Trophoblast cell (in vitro differentiated cells and primary cell): Measurements from ENCODE around the gene DPY19L1.
"Not testable (repeated sequence)": the region's sequence is repeated elsewhere in the genome, so short reads cannot be mapped to it uniquely, and the experiment has no call there.

Source experiments
- DNase-seq, 2 donors: peaks; one replicate each; pipeline ENCODE4 v3.0.0-alpha.2; 2016
- H2AFZ ChIP-seq: 2 replicates; pipeline ENCODE4 v1.6.1; 2013; ENCODE audit warnings: low read length, moderate library complexity, mild to moderate bottlenecking; ENCODE audit not compliant: insufficient read depth, poor library complexity
- H2AK5ac ChIP-seq: 2 replicates; pipeline ENCODE4 v1.6.1; 2013; ENCODE audit warnings: mild to moderate bottlenecking, low read length
- H2BK120ac ChIP-seq: 2 replicates; pipeline ENCODE4 v1.6.1; 2013; ENCODE audit warnings: low read length, mild to moderate bottlenecking, moderate library complexity; ENCODE audit not compliant: insufficient read depth, poor library complexity
- H2BK12ac ChIP-seq: 2 replicates; pipeline ENCODE4 v1.6.1; 2013; ENCODE audit warnings: mild to moderate bottlenecking, low read length, moderate library complexity
- H2BK5ac ChIP-seq: 2 replicates; pipeline ENCODE4 v1.6.1; 2013; ENCODE audit warnings: low read length, low read depth, moderate library complexity, mild to moderate bottlenecking; ENCODE audit not compliant: poor library complexity
- H3K14ac ChIP-seq: 2 replicates; pipeline ENCODE4 v1.6.1; 2013; ENCODE audit warnings: mild to moderate bottlenecking, low read length
- H3K18ac ChIP-seq: 2 replicates; pipeline ENCODE4 v1.6.1; 2013; ENCODE audit warnings: mild to moderate bottlenecking, low read length
- H3K23ac ChIP-seq: 2 replicates; pipeline ENCODE4 v1.6.1; 2013; ENCODE audit warnings: low read length
- H3K27ac ChIP-seq: 2 replicates; pipeline ENCODE4 v1.5.1; 2013; ENCODE audit warnings: low read depth, mild to moderate bottlenecking, inconsistent platforms, low read length, moderate library complexity
- H3K27me3 ChIP-seq: 2 replicates; pipeline ENCODE4 v1.6.1; 2013; ENCODE audit warnings: inconsistent platforms, mild to moderate bottlenecking, low read length, moderate library complexity; ENCODE audit not compliant: insufficient read depth
- H3K36me3 ChIP-seq, 2 experiments: 1 replicate in 1 of 2; 2 replicates in 1 of 2; pipeline ENCODE4 v1.6.1; 2013; ENCODE audit warnings: low read length in 2 of 2, mild to moderate bottlenecking in 2 of 2, moderate library complexity in 1 of 2; ENCODE audit not compliant: insufficient read depth in 2 of 2, control insufficient read depth in 1 of 2
- H3K4ac ChIP-seq: 2 replicates; pipeline ENCODE4 v1.6.1; 2013; ENCODE audit warnings: low read depth, mild to moderate bottlenecking, low read length, moderate library complexity
- H3K4me1 ChIP-seq, 2 experiments: 1 replicate in 1 of 2; 2 replicates in 1 of 2; pipeline ENCODE4 v1.6.1; 2013; ENCODE audit warnings: low read length in 2 of 2, mild to moderate bottlenecking in 2 of 2, moderate library complexity in 1 of 2; ENCODE audit not compliant: insufficient read depth in 2 of 2, control insufficient read depth in 1 of 2
- H3K4me2 ChIP-seq: 2 replicates; pipeline ENCODE4 v1.6.1; 2013; ENCODE audit warnings: inconsistent platforms, mild to moderate bottlenecking, low read length, moderate library complexity
- H3K4me3 ChIP-seq: 2 replicates; pipeline ENCODE4 v1.5.1; 2013; ENCODE audit warnings: mild to moderate bottlenecking, low read depth, low read length, inconsistent platforms
- H3K79me1 ChIP-seq: one replicate; pipeline ENCODE4 v1.6.1; 2013; ENCODE audit warnings: low read length
- H3K79me2 ChIP-seq: 2 replicates; pipeline ENCODE4 v1.6.1; 2013; ENCODE audit warnings: low read length, mild to moderate bottlenecking; ENCODE audit not compliant: control insufficient read depth, insufficient read depth, poor library complexity
- H3K9ac ChIP-seq: 2 replicates; pipeline ENCODE4 v1.6.1; 2013; ENCODE audit warnings: mild to moderate bottlenecking, low read length
- H3K9me3 ChIP-seq: 2 replicates; pipeline ENCODE4 v1.6.1; 2013; ENCODE audit warnings: low read depth, mild to moderate bottlenecking, control low read depth, inconsistent platforms, low read length; ENCODE audit not compliant: insufficient read depth
- H4K12ac ChIP-seq: 2 replicates; pipeline ENCODE4 v1.6.1; 2013; ENCODE audit warnings: low read depth, mild to moderate bottlenecking, low read length, moderate library complexity
- H4K8ac ChIP-seq: 2 replicates; pipeline ENCODE4 v1.6.1; 2013; ENCODE audit warnings: low read depth, mild to moderate bottlenecking, low read length, moderate library complexity
- H4K91ac ChIP-seq: one replicate; pipeline ENCODE4 v1.6.1; 2013; ENCODE audit warnings: low read depth, mild to moderate bottlenecking, low read length, moderate library complexity
- WGBS: extraction: QIAGEN DNeasy Blood & Tissue Kit; methylation state at CpG from one replicate; pipeline ENCODE4 v1.1.7; 2013; ENCODE audit warnings: missing lambda C conversion rate; ENCODE audit not compliant: insufficient read length, insufficient coverage; ENCODE audit errors: extremely low coverage; 5-methylcytosine and 5-hydroxymethylcytosine counted together

The DPY19L1 gene

DNA sequence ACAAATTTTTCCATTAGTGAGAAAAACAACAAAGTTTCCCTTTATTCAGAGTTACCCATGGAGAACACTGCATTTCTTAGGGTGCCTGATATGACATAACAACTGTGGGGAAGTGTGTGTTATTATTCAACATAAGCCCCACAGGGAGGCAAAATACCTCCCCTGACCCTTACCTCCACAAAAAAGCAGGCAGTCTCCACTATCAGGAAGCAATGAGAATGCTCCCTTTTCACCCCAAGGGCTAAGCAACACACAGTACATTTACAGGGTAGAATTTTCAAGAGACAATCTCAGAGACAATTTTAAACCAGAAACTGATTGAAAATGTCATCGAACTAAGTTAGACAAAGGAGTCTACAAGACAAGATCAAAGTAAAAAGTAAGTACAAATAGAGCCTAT, 69.5 kb downstream of the DPY19L1 start:
- H3K27me3 ChIP-seq, H3K36me3 ChIP-seq, H4K8ac ChIP-seq, H2AFZ ChIP-seq, H3K14ac ChIP-seq, H3K18ac ChIP-seq, H3K4me3 ChIP-seq, H2BK5ac ChIP-seq, H3K4ac ChIP-seq, DNase-seq, H3K23ac ChIP-seq, H3K79me1 ChIP-seq, H3K27ac ChIP-seq, H2AK5ac ChIP-seq, H3K79me2 ChIP-seq, H3K9ac ChIP-seq, H2BK12ac ChIP-seq, H4K91ac ChIP-seq, H4K12ac ChIP-seq, H3K4me2 ChIP-seq, H3K9me3 ChIP-seq, H3K4me1 ChIP-seq, H2BK120ac ChIP-seq: not testable (repeated sequence)
- WGBS: no CpG with 5 or more reads among the region's 1 CpG

DNA sequence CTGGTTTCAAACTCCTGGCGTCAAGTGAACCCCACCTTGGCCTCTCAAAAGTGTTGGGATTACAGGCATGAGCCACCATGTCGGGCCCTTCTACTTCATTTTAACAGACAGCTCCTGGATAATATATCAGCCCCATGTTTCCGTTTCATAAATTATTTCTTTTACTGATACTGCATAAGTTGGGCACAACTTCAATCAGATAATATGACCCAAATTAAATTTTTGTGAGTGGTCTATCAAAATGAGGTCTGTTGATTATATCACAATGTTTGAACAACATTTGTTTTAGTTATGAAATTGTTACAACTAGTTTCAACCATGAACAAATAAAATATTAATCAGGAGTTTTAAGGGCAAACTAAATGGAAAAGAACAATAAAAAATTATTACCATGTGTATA, 70.8 kb downstream of the DPY19L1 start:
- H3K27ac ChIP-seq, H4K91ac ChIP-seq, H3K4me3 ChIP-seq, H3K9ac ChIP-seq, DNase-seq, H3K4me1 ChIP-seq, H2BK5ac ChIP-seq, H2BK12ac ChIP-seq, H3K4ac ChIP-seq, H3K79me2 ChIP-seq, H3K18ac ChIP-seq, H4K8ac ChIP-seq, H2AK5ac ChIP-seq, H3K79me1 ChIP-seq, H2AFZ ChIP-seq, H4K12ac ChIP-seq, H3K14ac ChIP-seq, H3K36me3 ChIP-seq, H3K4me2 ChIP-seq, H3K23ac ChIP-seq, H3K9me3 ChIP-seq, H2BK120ac ChIP-seq, H3K27me3 ChIP-seq: not testable (repeated sequence)
- no CpG with 5 or more reads among the region's 3 CpGs for WGBS

DNA sequence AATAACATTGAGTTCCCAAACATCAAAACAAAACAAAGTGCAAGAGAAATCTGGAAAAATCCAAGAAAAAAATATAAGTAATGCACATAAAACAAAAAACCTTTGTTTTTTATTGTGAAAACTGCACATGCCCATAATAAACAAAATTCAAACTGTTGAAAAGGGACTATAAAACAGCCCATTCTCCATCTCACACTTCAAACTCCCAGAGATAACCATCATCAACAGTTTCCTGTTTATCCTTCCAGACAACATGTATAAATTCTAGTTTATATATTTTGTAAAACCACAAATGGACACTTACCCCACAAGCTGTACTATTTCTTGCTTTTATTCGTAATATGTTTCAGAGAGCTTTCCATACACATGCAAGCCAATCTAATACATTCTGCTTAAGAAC, 79.3 kb downstream of the DPY19L1 start:
- Histone ChIP-seq H3K9ac (no peak overlapping the region), H3K36me3 (no peaks in the 10 kb centered on the region), H4K91ac (no peak overlapping the region), H4K8ac (no peak overlapping the region), H3K4me1 (no peaks in the 10 kb centered on the region), H3K27ac (no peak overlapping the region), H3K4me3 (no peak overlapping the region), H3K4me2 (no peak overlapping the region), H3K14ac (no peak overlapping the region), H3K27me3 (no peaks in the 10 kb centered on the region), H3K4ac (no peak overlapping the region), H2AK5ac (no peak overlapping the region), H4K12ac (no peak overlapping the region), H3K23ac (no peak overlapping the region), H3K9me3 (no peaks in the 10 kb centered on the region), H3K18ac (no peak overlapping the region), H2BK120ac (no peak overlapping the region), H3K79me2 (no peaks in the 10 kb centered on the region), H2BK5ac (no peak overlapping the region), H3K79me1 (no peaks in the 10 kb centered on the region), H2BK12ac (no peak overlapping the region), H2AFZ (no peak overlapping the region)
- no CpG with 5 or more reads among the region's 1 CpG for WGBS
- no peak for DNase-seq

DNA sequence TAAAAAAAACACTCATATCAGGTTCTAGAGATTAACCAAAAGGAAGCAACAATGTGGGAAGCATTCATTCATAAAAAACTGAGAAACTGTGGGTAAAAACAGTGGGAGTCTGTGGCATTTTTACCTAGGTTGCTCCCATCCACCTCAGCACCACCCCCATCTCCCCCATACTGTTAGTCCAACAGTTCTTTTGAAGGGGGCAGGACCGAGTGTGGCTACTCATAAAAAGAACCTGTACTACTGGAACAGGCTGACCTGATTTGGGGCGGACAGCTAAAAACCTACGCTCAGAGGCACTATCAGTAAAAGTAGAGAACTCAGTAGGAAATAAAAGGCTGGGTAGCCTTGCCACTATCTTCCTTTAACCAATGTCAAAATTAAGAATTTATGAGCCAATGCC, 84.5 kb downstream of the DPY19L1 start:
- WGBS: no CpG with 5 or more reads among the region's 3 CpGs
- Histone ChIP-seq H3K14ac (no peak overlapping the region), H3K4me2 (no peak overlapping the region)

More for the DNA sequence above, 84.5 kb downstream of the DPY19L1 start:
- peaks cover 0 to 2% of the 10 kb centered on the region in 2 experiments for H3K4me1 ChIP-seq
- no peak overlapping the region for H3K27ac ChIP-seq
- DNase-seq: no peak
- no peak overlapping the region for H2AFZ ChIP-seq
- no peak overlapping the region for H2BK5ac ChIP-seq
- no peak overlapping the region for H4K12ac ChIP-seq
- H2BK12ac ChIP-seq: no peak overlapping the region
- no peak overlapping the region for H3K9ac ChIP-seq
- no peaks in the 10 kb centered on the region for H3K36me3 ChIP-seq
- H3K79me1 ChIP-seq: no peaks in the 10 kb centered on the region
- no peak overlapping the region for H2BK120ac ChIP-seq
- no peak overlapping the region for H3K23ac ChIP-seq
- H2AK5ac ChIP-seq: no peak overlapping the region
- H3K4ac ChIP-seq: no peak overlapping the region
- H3K9me3 ChIP-seq: no peaks in the 10 kb centered on the region
- no peak overlapping the region for H4K8ac ChIP-seq
- no peak overlapping the region for H3K4me3 ChIP-seq
- no peak overlapping the region for H3K18ac ChIP-seq
- H3K79me2 ChIP-seq: no peaks in the 10 kb centered on the region
- no peak overlapping the region for H4K91ac ChIP-seq
- no peaks in the 10 kb centered on the region for H3K27me3 ChIP-seq
